ENCODE results near the gene CLSTN2.

The CLSTN2 gene

GRCh38 chr3:140296796-140297352 lies 361.9 kb downstream of the CLSTN2 start:
- no peak for DNase-seq

- DNase-seq: no peak
These were observed 363.1 kb downstream of the CLSTN2 start for GRCh38 chr3:140298043-140298442.

- DNase-seq: no peak
These were observed 363.6 kb downstream of the CLSTN2 start for GRCh38 chr3:140298569-140299070.

- no peak for DNase-seq
These were observed 368.9 kb downstream of the CLSTN2 start for GRCh38 chr3:140303875-140304274.

GRCh38 chr3:140308535-140308934 lies 373.6 kb downstream of the CLSTN2 start:
- no peak for DNase-seq

- no peak for DNase-seq
These were observed 376.4 kb downstream of the CLSTN2 start for GRCh38 chr3:140311428-140311827.

GRCh38 chr3:140315955-140316354 lies 381.0 kb downstream of the CLSTN2 start:
- no peak for DNase-seq

- DNase-seq: no peak
These were observed 381.5 kb downstream of the CLSTN2 start for GRCh38 chr3:140316466-140316865.

- no peak for DNase-seq
These were observed 381.9 kb downstream of the CLSTN2 start for GRCh38 chr3:140316868-140317400.

GRCh38 chr3:140319739-140320138 lies 384.8 kb downstream of the CLSTN2 start:
- DNase-seq: peak; percentile 96

GRCh38 chr3:140323561-140323960 lies 388.6 kb downstream of the CLSTN2 start:
- DNase-seq: no peak

GRCh38 chr3:140332131-140332530 lies 397.1 kb downstream of the CLSTN2 start:
- DNase-seq: no peak

GRCh38 chr3:140334132-140334929 lies 399.3 kb downstream of the CLSTN2 start:
- no peak for DNase-seq

GRCh38 chr3:140336465-140336864 lies 401.5 kb downstream of the CLSTN2 start:
- DNase-seq: no peak

- DNase-seq: no peak
These were observed 403.9 kb downstream of the CLSTN2 start for GRCh38 chr3:140338916-140339315.

- DNase-seq: no peak
These were observed 406.2 kb downstream of the CLSTN2 start for GRCh38 chr3:140341203-140341602.

GRCh38 chr3:140341817-140342403 lies 406.9 kb downstream of the CLSTN2 start:
- no peak for DNase-seq

- DNase-seq: peak; percentile 81
These were observed 407.7 kb downstream of the CLSTN2 start for GRCh38 chr3:140342668-140343067.

- DNase-seq: no peak
These were observed 408.5 kb downstream of the CLSTN2 start for GRCh38 chr3:140343211-140344081.

GRCh38 chr3:140344082-140344454 lies 409.1 kb downstream of the CLSTN2 start:
- DNase-seq: peak; percentile 44

- DNase-seq: no peak
These were observed 409.7 kb downstream of the CLSTN2 start for GRCh38 chr3:140344601-140345205.

GRCh38 chr3:140347151-140347550 lies 412.2 kb downstream of the CLSTN2 start:
- peak; percentile 48 for DNase-seq

Measured in DMS79 (cell line).